A673 (cell line): Measurements from ENCODE around the gene CIROP. TPM values are rescaled to one million over a fixed set of nuclear protein-coding genes. Genes with fewer than 3 reads are reported as not detected.

Source experiments
- BruUV-seq: library from RNA; stranded (reverse); fragments of 400-500 nt; replicated peaks from 2 replicates; lab custom pipeline; 2021; lab: Mats Ljungman, UMichigan
- CTCF ChIA-PET: fragments of 300-600 bp; sonication (Branson Sonifier 250); formaldehyde crosslinking; loops from one replicate; lab custom pipeline; 2022; ENCODE audit warnings: antibody characterized with exemption; lab: Charles Lee
- POLR2A ChIA-PET: fragments of 300-600 bp; sonication (Branson Sonifier 250); formaldehyde crosslinking; loops from one replicate; lab custom pipeline; 2022; ENCODE audit warnings: antibody characterized with exemption; ENCODE audit not compliant: low non-redundant PET; lab: Charles Lee
- DNase-seq: peaks from one replicate; pipeline ENCODE4 v3.0.0-alpha.2; 2015; ENCODE audit warnings: low spot score
- H3K27ac ChIP-seq: fragments of 200-600 bp; sonication (generic); 2 replicates; pipeline ENCODE4 v1.5.1; 2016; ENCODE audit warnings: mixed run types, low read depth, mild to moderate bottlenecking, mixed read lengths, antibody characterized with exemption, low read length; ENCODE audit not compliant: poor library complexity, severe bottlenecking
- H3K27me3 ChIP-seq: fragments of 200-600 bp; sonication (generic); replicated peaks from 2 replicates; pipeline ENCODE4 v1.6.1; 2017; ENCODE audit warnings: mixed run types, low read depth, mild to moderate bottlenecking, mixed read lengths, antibody characterized with exemption, low read length; ENCODE audit not compliant: insufficient read depth, poor library complexity
- H3K36me3 ChIP-seq: fragments of 200-600 bp; sonication (generic); 2 replicates; pipeline ENCODE4 v1.6.1; 2016; ENCODE audit warnings: mixed run types, mild to moderate bottlenecking, mixed read lengths, antibody characterized with exemption, low read length; ENCODE audit not compliant: insufficient read depth, poor library complexity, severe bottlenecking
- H3K4me1 ChIP-seq: fragments of 200-600 bp; sonication (generic); 2 replicates; pipeline ENCODE4 v1.6.1; 2017; ENCODE audit warnings: mixed run types, mild to moderate bottlenecking, mixed read lengths, antibody characterized with exemption, low read length; ENCODE audit not compliant: insufficient read depth, poor library complexity, severe bottlenecking
- H3K4me3 ChIP-seq: fragments of 200-600 bp; sonication (generic); 2 replicates; pipeline ENCODE4 v1.5.1; 2016; ENCODE audit warnings: low read depth, mixed run types, mild to moderate bottlenecking, mixed read lengths, low read length; ENCODE audit not compliant: poor library complexity, severe bottlenecking
- H3K9me3 ChIP-seq: fragments of 200-600 bp; sonication (generic); 2 replicates; pipeline ENCODE4 v1.6.1; 2016; ENCODE audit warnings: mixed run types, low read depth, mild to moderate bottlenecking, mixed read lengths, antibody characterized with exemption, low read length; ENCODE audit not compliant: poor library complexity, severe bottlenecking
- CTCF ChIP-seq: fragments of 300-800, 200-600 bp; sonication (generic); conservative IDR thresholded peaks from 2 replicates; pipeline ENCODE4 v1.5.1; 2017; ENCODE audit warnings: low read depth, mild to moderate bottlenecking, antibody characterized with exemption, low read length, moderate library complexity, mixed read lengths
- EZH2 ChIP-seq: fragments of 200-600 bp; sonication (generic); IDR thresholded peaks from 2 replicates; pipeline ENCODE4 v1.6.1; 2017; ENCODE audit warnings: borderline replicate concordance, low read depth, mild to moderate bottlenecking, mixed read lengths, antibody characterized with exemption, low read length; ENCODE audit not compliant: poor library complexity, severe bottlenecking
- intact Hi-C: fragments of 100-400 bp; cut with micrococcal nuclease; formaldehyde crosslinking; loops from one replicate; pipeline ENCODE4 v1.10.0; 2022; ENCODE audit not compliant: unreplicated experiment
- total RNA-seq: library from RNA; stranded (reverse); gene quantifications from 2 replicates; pipeline ENCODE4 v1.2.3, GENCODE V29; 2021

The CIROP gene
- total RNA-seq, 1 experiment from 2014 or later, result not detected

GRCh38 chr14:23120541-23121251 is 15.9 kb upstream of the CIROP start:
- no peak overlapping the region for H3K27ac ChIP-seq
- no TSS peak for BruUV-seq
- TF ChIP-seq CTCF (peak; percentile 100), EZH2 (no peak)
- H3K36me3 ChIP-seq, result no peaks in the 10 kb centered on the region
- DNase-seq, result peak; percentile 92
- intact Hi-C loops, result loop anchor here (1.0 to 10.0 kb wide), 2 partner anchors 67 to 174 kb away; no protein-coding TSS in a partner anchor
- no peaks in the 10 kb centered on the region for H3K9me3 ChIP-seq
- no peaks in the 10 kb centered on the region for H3K27me3 ChIP-seq
- ChIA-PET CTCF (interaction anchor here (0.5 to 1.9 kb wide), 32 partner anchors 9 to 729 kb away, joined by 3 to 90 read pairs (median 4); partner anchors contain the start of genes ACIN1, BCL2L2, C14orf119 and HOMEZ), POLR2A (no interaction called here)
- no peak overlapping the region for H3K4me3 ChIP-seq
- peaks cover 29% of the 10 kb centered on the region for H3K4me1 ChIP-seq

- DNase-seq, result no peak
- no peak overlapping the region for H3K27ac ChIP-seq
- ChIA-PET CTCF (interaction anchor here (0.7 to 1.8 kb wide), 5 partner anchors 51 to 167 kb away, joined by 3 to 20 read pairs (median 8); partner anchors contain the start of gene HOMEZ), POLR2A (no interaction called here)
- H3K9me3 ChIP-seq, result no peaks in the 10 kb centered on the region
- peaks cover 23% of the 10 kb centered on the region for H3K4me1 ChIP-seq
- no TSS peak for BruUV-seq
- TF ChIP-seq EZH2, result no peak
- TF ChIP-seq CTCF, result no peak
- no peaks in the 10 kb centered on the region for H3K36me3 ChIP-seq
- H3K4me3 ChIP-seq, result no peak overlapping the region
- no peaks in the 10 kb centered on the region for H3K27me3 ChIP-seq
- intact Hi-C loops, result loop anchor here (1.0 to 10.0 kb wide), 2 partner anchors 68 to 175 kb away; no protein-coding TSS in a partner anchor
Measured at GRCh38 chr14:23119363-23120327, 14.9 kb upstream of the CIROP start.

DNA sequence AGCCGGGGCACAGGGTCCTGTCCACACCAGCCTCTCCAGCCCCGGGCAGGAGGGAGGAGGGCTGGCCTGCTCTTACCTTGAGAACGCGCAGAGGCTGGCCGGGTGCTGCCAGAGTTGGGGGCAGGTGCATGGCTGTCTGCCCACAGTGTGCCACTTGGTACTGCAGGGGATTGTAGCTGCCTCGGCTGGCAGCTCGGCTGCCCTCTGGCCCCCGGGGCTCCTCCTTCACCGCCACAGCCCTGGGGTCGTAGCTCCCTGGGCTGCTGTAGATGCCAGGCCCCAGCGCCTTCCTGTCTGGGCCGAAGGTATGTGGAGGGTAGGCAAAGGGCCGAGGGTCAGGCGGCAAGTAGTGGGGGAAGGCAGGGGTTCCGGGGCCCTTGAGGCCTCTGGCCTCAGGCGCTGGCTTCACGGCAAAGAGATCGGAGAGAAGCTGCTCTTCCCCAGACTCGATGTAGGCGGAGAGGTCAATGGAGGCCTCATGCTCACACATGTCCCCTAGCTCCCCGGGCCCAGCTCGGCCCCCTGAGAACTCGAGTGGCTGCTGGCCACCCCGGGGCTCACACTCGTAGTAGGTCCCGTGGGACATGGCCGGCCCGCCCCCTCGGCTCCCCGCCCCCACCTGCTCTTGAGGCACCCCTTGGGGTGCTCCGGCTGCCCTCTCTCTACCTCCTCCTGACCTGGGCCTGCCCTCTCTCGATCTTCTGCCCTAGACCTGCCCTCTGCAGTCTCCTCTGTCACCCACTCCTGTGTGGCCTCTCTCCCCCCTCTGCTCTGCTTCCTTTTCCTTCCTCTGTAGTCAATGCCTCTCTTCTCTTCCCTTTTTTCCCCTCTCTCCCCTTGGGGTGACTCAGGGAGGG is 13.9 kb upstream of the CIROP start, which contains the start of gene CEBPE:
CEBPE (minus strand) TSS at position 750 of the 857 bp plus-strand sequence; CDS start at position 586, 164 bp downstream.
- Histone ChIP-seq H3K4me3 (no peak within 1 kb of the TSS), H3K36me3 (no peaks in the 10 kb centered on the region), H3K27me3 (no peaks in the 10 kb centered on the region), H3K4me1 (peaks cover 15% of the 10 kb centered on the region), H3K9me3 (no peaks in the 10 kb centered on the region), H3K27ac (no peak within 1 kb of the TSS)
- ChIA-PET POLR2A (no interaction called here), CTCF (no interaction called here)
- BruUV-seq, result no TSS peak
- TF ChIP-seq CTCF, result no peak
- TF ChIP-seq EZH2, result no peak
- DNase-seq, result no peak
- intact Hi-C loops, result no loop called here
